KMS-11 (cell line): ENCODE data around the gene MT1E.

Source experiments
- H2AFZ ChIP-seq: fragments of 200-600 bp; sonication (generic); 2 replicates; pipeline ENCODE4 v1.6.1; 2016; ENCODE audit warnings: antibody characterized with exemption, mixed run types, low read depth
- H3K27ac ChIP-seq: fragments of 200-600 bp; sonication (generic); 2 replicates; pipeline ENCODE4 v1.6.1; 2016; ENCODE audit warnings: mild to moderate bottlenecking, mixed run types
- H3K27me3 ChIP-seq: fragments of 200-600 bp; sonication (generic); 2 replicates; pipeline ENCODE4 v1.6.1; 2017; ENCODE audit warnings: mild to moderate bottlenecking, low read depth, mixed run types, moderate library complexity; ENCODE audit not compliant: insufficient read depth
- H3K36me3 ChIP-seq: fragments of 200-600 bp; sonication (generic); 2 replicates; pipeline ENCODE4 v1.6.1; 2017; ENCODE audit warnings: mild to moderate bottlenecking, mixed run types; ENCODE audit not compliant: insufficient read depth
- H3K4me1 ChIP-seq: fragments of 200-600 bp; sonication (generic); 2 replicates; pipeline ENCODE4 v1.6.1; 2016; ENCODE audit warnings: mild to moderate bottlenecking, low read depth, mixed run types; ENCODE audit not compliant: poor library complexity, severe bottlenecking
- H3K4me2 ChIP-seq: fragments of 200-600 bp; sonication (generic); 2 replicates; pipeline ENCODE4 v1.7.0; 2016; ENCODE audit warnings: mild to moderate bottlenecking, mixed run types
- H3K4me3 ChIP-seq: fragments of 200-600 bp; sonication (generic); IDR thresholded peaks from 2 replicates; pipeline ENCODE4 v1.6.1; 2017; ENCODE audit warnings: low read depth, low read length, mixed read lengths; ENCODE audit not compliant: insufficient read depth
- H3K79me2 ChIP-seq: fragments of 200-600 bp; sonication (generic); 2 replicates; pipeline ENCODE4 v1.6.1; 2016; ENCODE audit warnings: low read depth, mixed run types; ENCODE audit not compliant: insufficient read depth
- H3K9ac ChIP-seq: fragments of 200-600 bp; sonication (generic); 2 replicates; pipeline ENCODE4 v1.6.1; 2016; ENCODE audit warnings: mild to moderate bottlenecking, mixed run types
- H4K20me1 ChIP-seq: fragments of 200-600 bp; sonication (generic); 2 replicates; pipeline ENCODE4 v1.6.1; 2016; ENCODE audit warnings: mild to moderate bottlenecking, mixed run types; ENCODE audit not compliant: insufficient read depth
- TF ChIP-seq, protein P1 (sequence below): fragments of 200-600 bp; sonication (generic); conservative IDR thresholded peaks from 2 replicates; pipeline ENCODE4 v1.6.1; 2017; ENCODE audit warnings: low read depth, mild to moderate bottlenecking, antibody characterized with exemption, low read length, moderate library complexity, mixed read lengths

MT1E gene

DNA sequence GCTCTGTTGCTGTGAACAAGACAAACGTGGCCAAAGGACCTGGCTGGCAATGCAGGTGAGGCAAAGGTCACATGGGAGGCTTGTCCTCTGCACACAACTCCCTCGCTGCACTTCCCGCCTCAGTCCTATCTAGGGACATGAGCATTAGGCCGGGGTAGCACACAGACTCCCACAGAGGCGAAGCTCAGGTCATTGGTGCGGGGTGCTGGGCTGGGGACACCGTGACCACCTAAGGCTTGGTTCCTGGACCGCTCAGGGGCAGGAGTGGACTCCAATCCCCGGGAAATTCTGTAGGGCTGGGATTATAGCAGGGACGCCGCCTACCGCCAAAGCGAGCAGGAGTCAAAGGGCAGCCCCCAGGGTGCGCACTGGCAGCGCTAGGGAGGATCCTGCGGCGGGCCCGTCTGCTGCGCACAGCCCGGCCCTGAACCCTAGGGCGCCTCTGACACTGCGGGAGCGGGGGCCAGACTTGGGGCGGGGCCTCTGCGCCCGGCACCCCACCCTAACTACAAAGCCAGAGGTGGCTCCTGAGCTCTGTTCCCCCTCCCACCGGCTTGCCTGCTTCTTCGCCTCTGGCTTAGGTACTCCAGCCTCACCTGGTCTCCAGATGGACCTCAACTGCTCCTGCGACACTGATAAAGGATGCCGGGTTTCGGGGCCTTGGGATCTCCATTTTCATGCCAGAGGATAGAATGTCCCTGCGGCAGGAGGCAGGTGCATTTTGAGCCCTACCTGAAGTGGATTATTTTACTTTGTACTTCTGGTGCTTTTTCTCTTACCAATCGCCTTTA lies 22.3 kb downstream of the MT1E start:
- no peaks in the 10 kb centered on the region for H3K79me2 ChIP-seq
- TF ChIP-seq, protein P1, sequence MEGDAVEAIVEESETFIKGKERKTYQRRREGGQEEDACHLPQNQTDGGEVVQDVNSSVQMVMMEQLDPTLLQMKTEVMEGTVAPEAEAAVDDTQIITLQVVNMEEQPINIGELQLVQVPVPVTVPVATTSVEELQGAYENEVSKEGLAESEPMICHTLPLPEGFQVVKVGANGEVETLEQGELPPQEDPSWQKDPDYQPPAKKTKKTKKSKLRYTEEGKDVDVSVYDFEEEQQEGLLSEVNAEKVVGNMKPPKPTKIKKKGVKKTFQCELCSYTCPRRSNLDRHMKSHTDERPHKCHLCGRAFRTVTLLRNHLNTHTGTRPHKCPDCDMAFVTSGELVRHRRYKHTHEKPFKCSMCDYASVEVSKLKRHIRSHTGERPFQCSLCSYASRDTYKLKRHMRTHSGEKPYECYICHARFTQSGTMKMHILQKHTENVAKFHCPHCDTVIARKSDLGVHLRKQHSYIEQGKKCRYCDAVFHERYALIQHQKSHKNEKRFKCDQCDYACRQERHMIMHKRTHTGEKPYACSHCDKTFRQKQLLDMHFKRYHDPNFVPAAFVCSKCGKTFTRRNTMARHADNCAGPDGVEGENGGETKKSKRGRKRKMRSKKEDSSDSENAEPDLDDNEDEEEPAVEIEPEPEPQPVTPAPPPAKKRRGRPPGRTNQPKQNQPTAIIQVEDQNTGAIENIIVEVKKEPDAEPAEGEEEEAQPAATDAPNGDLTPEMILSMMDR, result no peak
- no peaks in the 10 kb centered on the region for H3K27me3 ChIP-seq

DNA sequence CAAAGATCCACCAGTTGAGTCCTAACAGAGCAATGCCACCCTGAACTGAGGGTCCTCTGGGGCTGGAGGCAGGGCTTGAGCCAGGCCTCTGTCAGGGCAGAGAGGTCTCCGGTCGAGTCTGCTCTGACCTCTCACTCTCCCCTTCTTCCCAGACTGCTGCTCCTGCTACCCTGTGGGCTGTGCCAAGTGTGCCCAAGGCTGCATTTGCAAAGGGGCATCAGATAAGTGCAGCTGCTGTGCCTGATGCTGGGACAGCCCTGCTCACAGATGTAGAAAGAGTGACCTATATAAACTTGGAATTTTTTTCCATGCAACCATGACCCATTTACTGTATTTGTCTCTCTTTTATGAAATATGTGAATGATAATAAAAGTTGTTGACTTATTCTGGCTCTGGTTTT lies 23.7 kb downstream of the MT1E start:
- Histone ChIP-seq H3K4me1 (no peaks in the 10 kb centered on the region), H3K4me2 (no peak overlapping the region), H2AFZ (no peak overlapping the region), H3K27ac (no peak overlapping the region), H3K79me2 (no peaks in the 10 kb centered on the region), H3K9ac (no peak overlapping the region), H3K4me3 (no peak overlapping the region), H4K20me1 (no peaks in the 10 kb centered on the region), H3K36me3 (no peaks in the 10 kb centered on the region), H3K27me3 (no peaks in the 10 kb centered on the region)
- TF ChIP-seq, protein P1, result no peak

More for the DNA sequence above, 22.3 kb downstream of the MT1E start:
- H3K9ac ChIP-seq, result no peak overlapping the region
- no peak overlapping the region for H3K27ac ChIP-seq
- H4K20me1 ChIP-seq, result no peaks in the 10 kb centered on the region
- H3K4me1 ChIP-seq, result peaks cover 7% of the 10 kb centered on the region
- H3K4me3 ChIP-seq, result no peak overlapping the region
- no peak overlapping the region for H3K4me2 ChIP-seq
- no peaks in the 10 kb centered on the region for H3K36me3 ChIP-seq
- H2AFZ ChIP-seq, result no peak overlapping the region

DNA sequence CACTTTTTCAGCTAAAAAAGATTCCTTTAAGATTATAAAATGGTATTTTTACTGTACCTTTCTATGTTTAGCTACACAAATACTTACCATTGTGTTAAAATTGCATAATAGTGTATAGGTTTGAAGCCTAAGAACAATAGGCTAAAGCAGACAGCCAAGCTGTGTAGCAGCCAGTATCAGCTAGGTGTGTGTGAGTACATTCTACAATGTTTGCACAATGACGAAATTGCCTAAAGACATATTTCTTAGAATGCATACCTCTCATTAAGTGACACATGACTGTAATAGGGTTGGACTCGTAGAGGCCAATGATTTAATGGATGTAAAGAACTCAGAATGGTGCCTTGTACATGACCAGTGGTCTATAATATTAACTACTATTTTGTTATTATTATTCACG lies 24.2 kb downstream of the MT1E start:
- Histone ChIP-seq H3K4me1 (no peaks in the 10 kb centered on the region), H2AFZ (no peak overlapping the region), H3K36me3 (no peaks in the 10 kb centered on the region), H3K4me2 (no peak overlapping the region), H3K4me3 (no peak overlapping the region), H3K27ac (no peak overlapping the region), H3K79me2 (no peaks in the 10 kb centered on the region), H3K9ac (no peak overlapping the region), H4K20me1 (no peaks in the 10 kb centered on the region), H3K27me3 (no peaks in the 10 kb centered on the region)
- TF ChIP-seq, protein P1, result no peak

DNA sequence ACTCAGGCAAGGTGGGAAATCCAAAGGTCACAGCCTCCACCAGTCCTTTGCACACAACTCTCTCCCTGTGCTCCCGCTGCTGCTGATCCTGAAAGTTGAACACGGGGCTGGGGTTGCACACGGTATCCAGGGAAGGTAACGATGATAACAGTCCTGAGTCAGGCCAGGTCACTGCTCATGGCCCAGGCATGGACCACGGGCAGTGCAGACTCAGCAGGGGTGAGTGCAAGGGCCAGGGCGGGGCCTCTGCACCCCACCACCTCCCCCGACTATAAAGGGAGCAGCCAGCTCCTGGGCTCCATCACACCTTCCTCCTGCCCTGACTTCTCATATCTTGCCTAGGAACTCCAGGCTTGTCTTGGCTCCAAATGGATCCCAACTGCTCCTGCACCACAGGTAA lies 26.0 kb downstream of the MT1E start, which contains the start of gene MT1B:
Gene MT1B (plus strand): TSS at position 301 of the 400 bp plus-strand sequence. CDS start 68 bp downstream, at position 369.
- no peak within 1 kb of the TSS for H2AFZ ChIP-seq
- no peak within 1 kb of the TSS for H3K4me2 ChIP-seq
- no peak within 1 kb of the TSS for H3K27ac ChIP-seq

More for the DNA sequence above, 26.0 kb downstream of the MT1E start, which contains the start of gene MT1B:
- no peaks in the 10 kb centered on the region for H3K79me2 ChIP-seq
- no peaks in the 10 kb centered on the region for H3K27me3 ChIP-seq
- TF ChIP-seq, protein P1, result no peak
- no peaks in the 10 kb centered on the region for H3K36me3 ChIP-seq
- no peak within 1 kb of the TSS for H3K9ac ChIP-seq
- no peaks in the 10 kb centered on the region for H3K4me1 ChIP-seq
- no peaks in the 10 kb centered on the region for H4K20me1 ChIP-seq
- H3K4me3 ChIP-seq, result no peak within 1 kb of the TSS
